GM12891 (cell line): Measurements from ENCODE around the gene TMEM37.

Source experiments
- POLR2A ChIP-seq: IDR thresholded peaks from 2 replicates; pipeline ENCODE4 v1.6.1; 2011; ENCODE audit warnings: low read depth, low read length, control low read depth
- POLR2AphosphoS5 ChIP-seq: IDR thresholded peaks from 2 replicates; pipeline ENCODE4 v1.6.1; 2011; ENCODE audit warnings: low read depth, low read length, control low read depth
- TAF1 ChIP-seq: IDR thresholded peaks from 2 replicates; pipeline ENCODE4 v1.6.1; 2011; ENCODE audit warnings: low read depth, low read length, control low read depth

- TF ChIP-seq TAF1: no peak
- no peak for TF ChIP-seq POLR2A
- TF ChIP-seq POLR2AphosphoS5: no peak
Observed at GRCh38 chr2:119421304-119421703, 10.3 kb upstream of the TMEM37 start.
